GM18520 (cell line): ENCODE results near the gene TMEM106A.
"Not testable (repeated sequence)": the region's sequence is repeated elsewhere in the genome, so short reads cannot be mapped to it uniquely, and the experiment has no call there.

ENCODE experiments used
- ATAC-seq: cut with Tn5 transposase; IDR thresholded peaks from one replicate; pipeline ENCODE4 v1.9.1; 2021; ENCODE audit not compliant: unreplicated experiment

The TMEM106A gene

DNA sequence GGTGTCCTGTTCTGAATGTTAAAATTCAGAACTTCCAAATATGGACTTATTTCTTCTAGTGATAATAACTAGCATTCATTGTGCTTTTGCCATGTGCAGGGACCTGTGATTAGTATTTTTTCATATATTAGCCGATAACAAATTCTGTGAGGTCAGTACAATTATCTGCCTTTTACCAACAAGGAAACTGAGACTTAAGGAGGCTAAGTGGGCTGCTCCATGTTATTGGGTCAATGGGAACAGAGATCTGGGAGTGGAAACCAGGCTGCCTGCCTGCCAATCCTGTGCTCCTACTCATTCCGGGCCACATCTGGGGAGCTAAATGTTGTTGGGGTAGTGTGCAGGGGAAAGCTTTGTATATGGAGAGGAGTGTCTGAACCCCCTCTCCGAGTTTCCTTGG is 3.7 kb downstream of the TMEM106A start:
- ATAC-seq: no peak

DNA sequence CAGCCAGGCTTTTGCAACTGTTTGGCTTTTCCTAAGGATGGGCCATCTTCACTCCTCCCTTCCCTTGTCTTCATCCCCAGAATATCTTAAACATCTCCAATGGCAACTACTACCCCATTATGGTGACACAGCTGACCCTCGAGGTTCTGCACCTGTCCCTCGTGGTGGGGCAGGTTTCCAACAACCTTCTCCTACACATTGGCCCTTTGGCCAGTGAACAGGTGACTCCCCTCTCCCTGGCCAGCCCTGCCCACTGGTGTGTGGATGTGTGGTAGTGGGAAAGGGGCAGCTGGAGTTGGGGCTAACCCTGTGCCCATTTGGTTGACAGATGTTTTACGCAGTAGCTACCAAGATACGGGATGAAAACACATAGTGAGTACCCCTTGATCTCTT is 4.7 kb downstream of the TMEM106A start:
- ATAC-seq: no peak

DNA sequence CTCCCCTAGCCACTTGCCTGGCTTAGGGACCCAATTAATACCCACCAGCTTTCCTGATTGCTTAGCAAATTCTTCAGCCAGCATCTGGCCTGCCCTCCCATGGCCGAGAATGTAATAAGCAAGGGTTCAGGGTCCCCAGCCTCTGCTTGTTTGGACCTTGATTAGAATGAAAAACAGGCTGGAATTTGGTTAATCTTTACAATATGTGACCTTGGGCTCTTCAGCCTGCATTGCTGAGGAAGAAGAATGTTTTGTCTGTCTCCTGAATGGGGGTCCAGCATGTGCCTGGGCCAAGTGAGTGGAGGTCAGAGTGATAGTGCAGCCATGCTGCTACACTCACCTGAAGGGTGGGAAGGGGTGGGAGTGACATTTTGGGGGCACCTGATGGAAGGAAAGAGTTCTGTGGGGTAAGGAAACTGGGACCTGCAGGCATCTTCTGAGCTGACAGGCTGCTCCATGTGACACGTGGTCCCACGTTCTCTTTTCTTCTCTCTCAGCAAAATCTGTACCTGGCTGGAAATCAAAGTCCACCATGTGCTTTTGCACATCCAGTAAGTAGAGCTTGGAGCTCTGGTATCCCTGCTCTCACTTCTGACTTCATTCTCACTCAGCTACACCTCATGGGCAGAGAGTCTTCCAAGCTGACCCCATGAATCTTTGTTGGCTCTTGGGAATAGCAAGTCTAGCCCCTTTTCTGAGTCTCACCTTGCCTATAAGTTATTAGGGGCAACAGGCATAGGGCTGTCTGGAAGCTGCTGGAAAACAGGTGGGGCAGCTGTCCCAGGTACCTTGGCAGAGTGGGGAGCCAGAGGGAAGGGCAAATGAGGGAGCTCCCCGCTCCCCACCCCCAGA is 5.3 kb downstream of the TMEM106A start:
- no peak for ATAC-seq

DNA sequence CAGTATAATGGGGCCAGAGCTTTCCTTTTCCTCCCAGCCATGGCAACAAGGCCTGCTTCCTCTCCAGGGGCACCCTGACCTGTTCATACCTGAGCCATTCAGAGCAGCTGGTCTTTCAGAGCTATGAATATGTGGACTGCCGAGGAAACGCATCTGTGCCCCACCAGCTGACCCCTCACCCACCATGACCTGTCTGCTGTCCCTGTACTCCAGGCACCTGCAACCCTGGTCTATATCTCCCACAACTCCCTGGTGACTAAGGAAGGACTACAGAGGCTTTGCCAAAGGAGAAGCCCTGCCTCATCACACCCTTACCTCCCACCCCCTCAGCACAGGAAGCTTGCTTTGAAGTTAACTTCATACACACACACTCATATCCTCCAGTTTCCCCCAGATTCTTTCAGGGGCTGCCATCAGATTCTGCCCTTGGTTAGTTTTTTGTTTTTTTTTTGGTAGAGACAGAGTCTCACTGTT is 6.0 kb downstream of the TMEM106A start:
- ATAC-seq: no peak

DNA sequence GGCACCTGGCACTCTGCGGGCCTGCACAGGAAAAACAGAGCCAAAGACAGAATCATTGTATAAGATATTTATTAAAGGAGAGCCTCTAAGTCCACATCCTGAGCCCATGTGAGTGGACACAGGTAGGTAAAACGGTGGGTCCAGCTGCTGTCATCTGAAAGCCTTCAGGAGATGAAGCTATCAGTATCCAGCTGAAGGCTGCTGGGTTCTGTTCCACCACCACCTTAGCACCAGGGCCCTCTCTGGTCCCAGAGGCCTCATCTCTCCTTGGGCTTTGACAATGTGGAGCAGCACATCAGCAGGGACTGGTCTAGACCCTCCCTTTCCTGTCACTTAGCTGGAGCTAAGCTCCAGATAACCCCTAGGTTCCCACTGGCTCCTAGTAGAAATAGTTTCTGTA is 7.3 kb downstream of the TMEM106A start:
- ATAC-seq: no peak

DNA sequence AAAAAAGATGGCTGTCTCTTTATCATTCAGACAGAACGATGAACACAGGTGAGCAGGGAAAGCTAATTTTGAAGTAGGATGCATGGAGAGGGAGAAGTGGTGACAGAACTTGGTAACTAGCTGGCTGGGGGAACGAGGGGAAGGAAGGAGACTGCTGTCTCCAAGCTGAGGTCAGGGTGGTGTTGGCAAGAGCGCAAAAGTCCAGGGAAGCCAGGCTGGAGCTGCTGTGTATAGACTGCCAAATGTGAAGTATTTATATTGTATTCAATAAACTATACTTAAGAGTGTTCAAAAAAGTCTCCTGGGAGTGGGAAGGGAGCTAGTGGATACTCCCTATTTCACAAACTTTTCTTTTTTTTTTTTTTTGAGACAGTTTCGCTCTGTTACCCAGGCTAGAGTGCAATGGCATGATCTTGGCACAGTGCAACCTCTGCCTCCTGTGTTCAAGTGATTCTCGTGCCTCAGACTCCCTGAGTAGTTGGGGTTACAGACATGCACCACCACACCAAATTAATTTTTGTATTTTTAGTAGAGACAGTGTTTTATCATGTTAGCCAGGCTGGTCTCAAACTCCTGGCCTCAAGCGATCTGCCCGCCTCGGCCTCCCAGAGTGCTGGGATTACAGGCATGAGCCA is 8.2 kb downstream of the TMEM106A start:
- no peak for ATAC-seq

DNA sequence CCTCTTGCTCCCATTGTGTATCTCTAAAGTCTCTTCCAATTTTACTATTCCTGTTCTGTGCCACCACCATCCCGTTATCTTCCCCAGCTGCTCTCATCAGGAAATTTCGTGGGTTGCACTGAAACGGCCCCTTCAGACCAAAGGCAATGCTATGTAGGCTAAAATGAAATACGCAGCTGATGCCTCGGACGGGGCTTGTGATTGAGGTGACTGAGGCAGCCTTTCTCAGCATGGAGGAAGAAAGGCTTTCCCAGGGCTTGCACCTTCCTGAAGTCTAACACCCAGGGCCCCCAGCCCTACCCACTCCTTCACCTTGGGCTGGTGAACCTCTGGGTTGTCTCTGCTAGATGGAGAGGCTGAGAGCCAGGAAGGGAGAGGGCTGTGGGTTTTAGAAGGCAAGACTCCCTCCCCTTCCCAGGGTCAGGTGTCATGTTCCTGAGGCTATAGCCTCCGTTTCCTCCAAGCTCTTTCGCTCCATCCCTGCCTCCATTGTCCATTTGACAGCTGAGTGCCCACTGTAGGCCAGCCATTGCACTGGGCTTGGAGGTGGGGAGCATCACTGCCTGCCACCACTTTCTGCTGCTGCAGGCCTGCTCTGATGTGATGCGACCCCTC is 8.9 kb downstream of the TMEM106A start:
- no peak for ATAC-seq

DNA sequence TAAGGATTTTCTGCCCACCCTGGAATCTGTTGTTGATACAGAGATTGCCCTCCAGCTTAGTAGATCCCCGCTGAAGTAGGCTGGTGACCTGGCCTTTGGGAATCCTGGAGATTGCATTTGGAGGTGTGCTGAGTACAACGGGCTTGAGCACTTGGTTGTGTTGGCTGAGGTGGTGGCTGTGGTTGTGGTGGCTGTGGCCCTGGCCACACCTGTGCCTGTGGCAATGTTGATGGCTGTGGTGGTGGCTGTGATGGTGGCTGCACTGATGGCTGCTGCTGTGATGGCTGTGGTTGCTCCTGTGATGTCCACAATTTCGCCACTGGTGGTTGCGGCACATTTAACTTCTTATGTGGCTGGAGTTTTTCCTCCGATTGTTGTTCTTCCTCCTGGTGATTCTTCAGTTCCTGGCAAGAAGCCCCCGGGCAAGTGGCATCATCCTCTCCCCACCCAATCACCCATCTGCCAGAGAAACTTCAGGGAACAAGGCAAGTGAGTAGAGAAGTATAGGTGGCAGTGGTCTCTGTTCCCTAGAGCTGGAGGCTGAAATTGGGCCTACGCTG is 12.6 kb downstream of the TMEM106A start:
- ATAC-seq: no peak

DNA sequence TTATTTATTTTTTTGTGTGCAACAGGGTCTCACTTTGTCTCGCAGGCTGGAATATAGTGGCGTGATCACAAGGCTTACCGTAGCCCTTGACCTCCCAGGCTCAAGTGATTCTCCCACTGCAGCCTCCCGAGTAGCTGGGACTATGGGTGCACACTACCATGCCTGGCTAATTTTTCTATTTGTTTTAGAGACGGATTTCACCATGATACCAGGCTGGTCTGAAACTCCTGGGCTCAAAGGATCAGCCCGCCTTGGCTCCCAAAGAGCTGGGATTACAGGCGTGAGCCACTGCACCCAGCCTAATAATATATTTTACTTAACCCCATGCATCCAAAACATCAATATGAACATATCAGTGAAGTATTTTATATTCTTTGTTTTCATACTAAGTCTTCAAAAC is 14.7 kb downstream of the TMEM106A start:
- no peak for ATAC-seq

DNA sequence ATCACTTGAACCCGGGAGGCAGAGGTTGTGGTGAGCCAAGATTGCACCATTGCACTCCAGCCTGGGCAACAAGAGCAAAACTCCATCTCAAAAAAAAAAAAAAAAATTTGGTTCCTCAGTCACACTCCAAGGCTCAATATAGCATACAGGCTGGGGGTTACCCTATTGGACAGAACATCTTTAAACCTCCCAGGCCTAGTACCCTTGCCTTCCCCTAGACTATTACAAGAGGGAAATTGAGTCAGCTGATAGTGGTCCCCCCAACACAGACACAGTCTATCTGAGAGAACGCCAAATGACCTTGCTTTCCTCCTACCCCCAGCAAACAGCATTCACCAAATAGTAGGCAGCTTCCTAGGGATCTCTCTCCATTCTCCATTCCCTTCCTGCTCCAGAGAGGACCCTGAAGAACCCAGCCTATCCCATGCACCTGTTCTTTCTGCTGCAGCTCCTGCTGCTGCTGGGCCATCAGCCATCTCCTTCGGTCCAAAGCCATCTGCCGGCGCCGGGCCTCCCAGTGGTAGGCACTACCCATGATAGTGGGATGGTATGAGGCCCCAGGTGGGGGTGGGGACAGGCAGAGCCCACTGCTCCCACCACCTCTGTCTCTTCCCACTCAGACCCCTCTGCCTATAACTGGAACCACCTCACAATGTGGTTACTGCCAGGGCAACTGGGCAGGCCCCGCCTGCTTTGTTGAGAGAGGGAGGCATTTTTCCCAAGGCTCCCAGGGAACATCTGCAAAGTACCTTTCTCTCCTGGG is 16.5 kb downstream of the TMEM106A start, which contains the start of gene CCDC200:
CCDC200 (minus strand) TSS at position 604 of the 763 bp plus-strand sequence; CDS start at position 535, 69 bp downstream.
- not testable (repeated sequence) for ATAC-seq

DNA sequence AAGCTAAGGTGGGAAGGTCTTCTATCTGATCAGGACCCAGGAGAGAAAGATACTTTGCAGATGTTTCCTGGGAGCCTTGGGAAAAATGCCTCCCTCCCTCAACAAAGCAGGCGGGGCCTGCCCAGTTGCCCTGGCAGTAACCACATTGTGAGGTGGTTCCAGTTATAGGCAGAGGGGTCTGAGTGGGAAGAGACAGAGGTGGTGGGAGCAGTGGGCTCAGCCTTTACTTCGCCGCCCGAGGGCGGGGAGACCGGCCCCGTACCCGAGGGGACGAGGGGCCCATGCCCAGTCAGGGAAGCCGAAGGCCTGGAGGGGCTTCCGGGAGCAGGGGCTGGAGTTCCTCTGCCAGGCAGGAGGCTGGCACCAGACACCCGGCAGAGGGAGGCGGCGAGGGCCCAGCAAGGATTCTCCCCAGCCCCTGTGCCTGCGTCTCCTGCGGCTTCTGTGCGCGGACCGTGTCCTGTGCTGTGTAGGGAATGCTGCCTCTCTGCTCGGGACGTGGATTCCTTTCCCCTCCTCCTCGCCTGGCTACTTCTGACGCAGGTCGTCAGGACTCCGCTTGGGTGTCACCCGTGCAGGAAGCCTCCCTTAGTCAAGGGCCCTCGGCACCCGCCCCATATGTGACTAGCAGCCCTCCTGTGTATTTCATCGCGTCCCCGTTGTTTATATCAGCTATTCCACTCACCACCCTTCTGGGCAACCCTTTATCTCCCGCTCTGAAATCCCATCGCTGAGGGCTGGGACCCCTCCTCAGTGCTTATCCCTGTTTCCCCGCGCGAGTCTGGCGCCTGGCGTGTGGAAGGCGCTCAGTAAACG is 19.7 kb downstream of the TMEM106A start:
- not testable (repeated sequence) for ATAC-seq

DNA sequence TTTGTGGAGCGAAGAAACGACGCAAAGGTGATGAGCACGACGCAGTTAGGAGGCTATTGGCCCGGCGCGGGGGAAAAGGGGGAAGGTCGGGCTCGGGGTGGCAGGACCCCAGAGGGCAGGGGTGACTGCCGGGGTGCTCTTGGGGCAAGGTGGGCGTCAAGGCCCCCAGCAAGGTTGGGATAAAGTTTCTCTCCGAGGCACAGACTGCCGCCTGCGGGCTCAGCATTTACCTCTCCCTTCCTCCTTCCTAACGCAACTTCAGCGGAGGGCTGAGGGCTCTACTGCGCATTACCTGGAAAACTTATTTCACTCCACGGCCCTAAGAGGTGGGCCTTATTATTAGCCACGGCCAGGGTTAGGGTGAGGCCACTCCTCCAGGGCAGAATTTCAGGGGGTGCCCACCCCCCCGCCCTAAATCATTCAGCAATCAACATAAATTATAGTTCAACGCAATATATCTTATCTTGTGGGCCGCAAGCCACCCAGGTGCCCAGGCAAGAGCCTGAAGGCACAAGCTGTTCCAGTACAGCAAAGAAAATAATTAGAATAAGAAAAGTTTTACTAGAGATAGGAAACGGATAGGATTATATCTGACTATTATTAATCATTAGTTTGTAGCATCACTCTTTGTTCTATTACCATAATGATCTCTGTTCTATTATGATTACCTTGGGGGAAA is 20.5 kb downstream of the TMEM106A start:
- ATAC-seq: not testable (repeated sequence)

DNA sequence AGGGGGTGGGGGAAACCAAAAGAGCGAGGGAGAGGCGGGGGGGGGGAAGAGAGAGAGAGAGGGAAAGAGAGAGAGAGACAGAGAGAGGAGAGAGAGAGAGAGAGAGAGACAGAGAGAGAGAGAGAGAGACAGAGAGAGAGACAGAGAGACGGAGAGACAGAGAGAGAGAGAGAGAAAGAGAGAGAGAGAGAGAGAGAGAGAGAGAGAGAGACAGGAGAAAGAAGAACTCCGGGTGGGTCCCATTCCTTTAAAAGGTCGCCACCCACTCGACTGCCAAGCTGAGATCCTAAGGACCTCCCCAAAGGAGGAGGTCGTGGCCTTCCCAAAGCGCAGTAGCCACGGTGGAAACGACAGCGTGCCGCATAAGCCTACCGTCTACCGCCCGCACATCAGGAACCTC is 21.6 kb downstream of the TMEM106A start:
- ATAC-seq: not testable (repeated sequence)

DNA sequence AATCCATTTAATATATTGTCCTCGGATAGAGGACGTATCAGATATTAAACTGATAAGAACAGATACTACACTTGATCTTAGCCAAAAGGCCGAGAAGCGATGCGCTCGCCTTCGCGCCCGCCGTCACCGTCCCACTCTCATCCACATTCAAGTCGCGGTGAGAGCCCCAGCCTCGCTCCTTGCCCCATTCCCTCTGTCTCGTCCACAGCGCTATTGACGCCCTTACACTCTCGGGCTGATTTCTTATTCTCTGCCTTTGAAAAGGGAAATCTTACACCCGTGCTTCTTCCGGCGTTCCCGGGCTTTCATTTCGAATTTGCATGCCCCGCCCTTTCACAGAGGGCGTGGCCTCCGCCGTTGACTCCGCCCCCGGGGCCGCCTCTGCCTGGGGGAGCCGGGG is 22.2 kb downstream of the TMEM106A start, which contains the start of gene RNU2-1:
RNU2-1 (minus strand) TSS at position 101 of the 400 bp plus-strand sequence.
- ATAC-seq: not testable (repeated sequence)

DNA sequence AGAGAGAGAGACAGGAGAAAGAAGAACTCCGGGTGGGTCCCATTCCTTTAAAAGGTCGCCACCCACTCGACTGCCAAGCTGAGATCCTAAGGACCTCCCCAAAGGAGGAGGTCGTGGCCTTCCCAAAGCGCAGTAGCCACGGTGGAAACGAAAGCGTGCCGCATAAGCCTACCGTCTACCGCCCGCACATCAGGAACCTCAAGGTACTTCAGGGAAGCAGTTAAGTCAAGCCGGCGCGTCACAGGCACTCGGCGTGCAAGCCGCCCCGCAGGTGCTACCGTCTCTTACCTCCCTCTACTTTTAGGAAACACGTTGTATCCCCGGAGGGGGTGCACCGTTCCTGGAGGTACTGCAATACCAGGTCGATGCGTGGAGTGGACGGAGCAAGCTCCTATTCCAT is 27.9 kb downstream of the TMEM106A start:
- ATAC-seq: not testable (repeated sequence)

DNA sequence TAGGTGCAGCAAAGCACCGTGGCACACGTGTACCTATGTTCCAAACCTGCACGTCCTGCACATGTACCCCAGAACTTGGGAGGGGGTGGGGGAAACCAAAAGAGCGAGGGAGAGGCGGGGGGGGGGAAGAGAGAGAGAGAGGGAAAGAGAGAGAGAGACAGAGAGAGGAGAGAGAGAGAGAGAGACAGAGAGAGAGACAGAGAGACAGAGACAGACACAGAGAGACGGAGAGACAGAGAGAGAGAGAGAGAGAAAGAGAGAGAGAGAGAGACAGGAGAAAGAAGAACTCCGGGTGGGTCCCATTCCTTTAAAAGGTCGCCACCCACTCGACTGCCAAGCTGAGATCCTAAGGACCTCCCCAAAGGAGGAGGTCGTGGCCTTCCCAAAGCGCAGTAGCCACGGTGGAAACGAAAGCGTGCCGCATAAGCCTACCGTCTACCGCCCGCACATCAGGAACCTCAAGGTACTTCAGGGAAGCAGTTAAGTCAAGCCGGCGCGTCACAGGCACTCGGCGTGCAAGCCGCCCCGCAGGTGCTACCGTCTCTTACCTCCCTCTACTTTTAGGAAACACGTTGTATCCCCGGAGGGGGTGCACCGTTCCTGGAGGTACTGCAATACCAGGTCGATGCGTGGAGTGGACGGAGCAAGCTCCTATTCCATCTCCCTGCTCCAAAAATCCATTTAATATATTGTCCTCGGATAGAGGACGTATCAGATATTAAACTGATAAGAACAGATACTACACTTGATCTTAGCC is 29.1 kb downstream of the TMEM106A start:
- ATAC-seq: not testable (repeated sequence)

DNA sequence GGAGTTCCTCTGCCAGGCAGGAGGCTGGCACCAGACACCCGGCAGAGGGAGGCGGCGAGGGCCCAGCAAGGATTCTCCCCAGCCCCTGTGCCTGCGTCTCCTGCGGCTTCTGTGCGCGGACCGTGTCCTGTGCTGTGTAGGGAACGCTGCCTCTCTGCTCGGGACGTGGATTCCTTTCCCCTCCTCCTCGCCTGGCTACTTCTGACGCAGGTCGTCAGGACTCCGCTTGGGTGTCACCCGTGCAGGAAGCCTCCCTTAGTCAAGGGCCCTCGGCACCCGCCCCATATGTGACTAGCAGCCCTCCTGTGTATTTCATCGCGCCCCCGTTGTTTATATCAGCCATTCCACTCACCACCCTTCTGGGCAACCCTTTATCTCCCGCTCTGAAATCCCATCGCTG is 34.8 kb downstream of the TMEM106A start:
- not testable (repeated sequence) for ATAC-seq
